Measurements from ENCODE around the gene TNFRSF8.
"Not testable (repeated sequence)": the region's sequence is repeated elsewhere in the genome, so short reads cannot be mapped to it uniquely, and the experiment has no call there.

Gene TNFRSF8

GRCh38 chr1:12039164-12039525 lies 24.0 kb upstream of the TNFRSF8 start:
- no peak for DNase-seq

- DNase-seq = not testable (repeated sequence)
Observed at GRCh38 chr1:12039824-12040456, 23.2 kb upstream of the TNFRSF8 start.

- DNase-seq = no peak
Observed at GRCh38 chr1:12040457-12041051, 22.5 kb upstream of the TNFRSF8 start.

GRCh38 chr1:12044187-12044877 lies 18.8 kb upstream of the TNFRSF8 start:
- not testable (repeated sequence) for DNase-seq

- no peak for DNase-seq
Observed at GRCh38 chr1:12046749-12047119, 16.4 kb upstream of the TNFRSF8 start.

- DNase-seq = peak; percentile 51
Observed at GRCh38 chr1:12047120-12047876, 15.8 kb upstream of the TNFRSF8 start.

- no peak for DNase-seq
Observed at GRCh38 chr1:12048372-12048771, 14.7 kb upstream of the TNFRSF8 start.

GRCh38 chr1:12049616-12050015 lies 13.5 kb upstream of the TNFRSF8 start:
- no peak for DNase-seq

- no peak for DNase-seq
Observed at GRCh38 chr1:12051361-12051760, 11.7 kb upstream of the TNFRSF8 start.

- peak; percentile 33 for DNase-seq
Observed at GRCh38 chr1:12052008-12052573, 11.0 kb upstream of the TNFRSF8 start.

- DNase-seq = no peak
Observed at GRCh38 chr1:12052997-12053686, 10.0 kb upstream of the TNFRSF8 start.

- no peak for DNase-seq
Observed at GRCh38 chr1:12053752-12054548, 9.2 kb upstream of the TNFRSF8 start.

- DNase-seq = no peak
Observed at GRCh38 chr1:12055259-12055658, 7.8 kb upstream of the TNFRSF8 start.

- DNase-seq = no peak
Observed at GRCh38 chr1:12056331-12056841, 6.7 kb upstream of the TNFRSF8 start.

- DNase-seq = no peak
Observed at GRCh38 chr1:12057382-12057781, 5.7 kb upstream of the TNFRSF8 start.

- DNase-seq = no peak
Observed at GRCh38 chr1:12057940-12058687, 5.0 kb upstream of the TNFRSF8 start.

GRCh38 chr1:12059226-12059625 lies 3.9 kb upstream of the TNFRSF8 start:
- DNase-seq = no peak

- DNase-seq = no peak
Observed at GRCh38 chr1:12059722-12060464, 3.2 kb upstream of the TNFRSF8 start.

GRCh38 chr1:12060500-12060899 lies 2.6 kb upstream of the TNFRSF8 start:
- DNase-seq = no peak
